DND-41 (cell line): ENCODE data around the gene NUCKS1.

ENCODE experiments used
- EZH2 ChIP-seq: IDR thresholded peaks from 3 replicates; pipeline ENCODE4 v1.6.1; 2012; ENCODE audit warnings: borderline replicate concordance, low read depth, mild to moderate bottlenecking, moderate library complexity, low read length, inconsistent platforms; ENCODE audit not compliant: severe bottlenecking
- TF ChIP-seq, protein P1 (sequence below): IDR thresholded peaks from 2 replicates; pipeline ENCODE4 v1.5.1; 2012; ENCODE audit warnings: borderline replicate concordance, low read length, moderate library complexity, mild to moderate bottlenecking; ENCODE audit not compliant: poor library complexity, severe bottlenecking; ENCODE audit errors: extremely low read depth

DNA sequence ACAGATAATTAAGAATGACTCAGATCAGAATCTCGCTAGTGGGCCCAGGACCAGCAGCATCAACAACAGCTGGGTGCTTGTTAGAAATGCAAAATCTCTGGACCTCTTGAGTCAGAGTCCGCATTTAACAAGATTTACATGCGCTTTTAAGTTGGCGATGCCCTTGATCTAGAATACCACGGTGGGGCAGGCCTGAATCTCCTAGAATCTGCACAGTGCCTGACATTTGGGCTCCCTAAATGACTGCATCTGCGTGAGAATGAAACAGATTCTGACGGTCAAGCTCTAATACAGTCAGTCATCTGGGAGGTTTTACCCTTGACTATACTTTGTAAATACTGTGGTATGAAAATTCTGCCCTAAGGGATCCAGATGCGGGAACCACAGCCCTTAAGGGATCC, 42.5 kb upstream of the NUCKS1 start:
- TF ChIP-seq, protein P1, sequence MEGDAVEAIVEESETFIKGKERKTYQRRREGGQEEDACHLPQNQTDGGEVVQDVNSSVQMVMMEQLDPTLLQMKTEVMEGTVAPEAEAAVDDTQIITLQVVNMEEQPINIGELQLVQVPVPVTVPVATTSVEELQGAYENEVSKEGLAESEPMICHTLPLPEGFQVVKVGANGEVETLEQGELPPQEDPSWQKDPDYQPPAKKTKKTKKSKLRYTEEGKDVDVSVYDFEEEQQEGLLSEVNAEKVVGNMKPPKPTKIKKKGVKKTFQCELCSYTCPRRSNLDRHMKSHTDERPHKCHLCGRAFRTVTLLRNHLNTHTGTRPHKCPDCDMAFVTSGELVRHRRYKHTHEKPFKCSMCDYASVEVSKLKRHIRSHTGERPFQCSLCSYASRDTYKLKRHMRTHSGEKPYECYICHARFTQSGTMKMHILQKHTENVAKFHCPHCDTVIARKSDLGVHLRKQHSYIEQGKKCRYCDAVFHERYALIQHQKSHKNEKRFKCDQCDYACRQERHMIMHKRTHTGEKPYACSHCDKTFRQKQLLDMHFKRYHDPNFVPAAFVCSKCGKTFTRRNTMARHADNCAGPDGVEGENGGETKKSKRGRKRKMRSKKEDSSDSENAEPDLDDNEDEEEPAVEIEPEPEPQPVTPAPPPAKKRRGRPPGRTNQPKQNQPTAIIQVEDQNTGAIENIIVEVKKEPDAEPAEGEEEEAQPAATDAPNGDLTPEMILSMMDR = no peak
- TF ChIP-seq EZH2 = no peak
